Measurements from ENCODE around the gene CLMN.
"Not testable (repeated sequence)": the region's sequence is repeated elsewhere in the genome, so short reads cannot be mapped to it uniquely, and the experiment has no call there.

The CLMN gene

GRCh38 chr14:95206534-95206933, 113.2 kb downstream of the CLMN start:
- TF ChIP-seq CTCF (IDR thresholded peaks at IDR 0.05; ENCODE audit: borderline replicate concordance, insufficient read depth, low read depth, low read length): no peak
- no peak overlapping the region for H3K4me3 ChIP-seq (ENCODE audit: low read depth, low read length)

DNA sequence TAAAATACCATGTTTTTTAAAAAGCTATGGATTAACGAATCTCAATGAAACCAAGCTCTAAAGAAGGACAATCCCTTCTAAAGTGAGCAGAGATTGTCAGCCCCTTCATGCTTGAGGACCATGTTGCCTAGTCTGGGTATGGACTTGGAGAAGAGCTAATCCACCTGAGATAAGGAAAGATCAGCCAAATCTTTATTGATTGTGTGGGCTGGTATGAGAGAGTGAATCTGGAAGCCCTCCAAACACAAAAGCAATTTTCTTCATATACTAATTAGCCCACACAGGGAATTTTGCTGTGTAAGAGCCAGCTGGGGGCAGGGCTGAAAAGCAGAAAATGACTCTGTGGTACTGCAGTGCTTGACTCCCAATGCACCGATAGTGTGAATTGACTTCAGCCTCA, 115.0 kb downstream of the CLMN start:
- H3K4me3 ChIP-seq (ENCODE audit: low read depth, low read length): no peak overlapping the region
- no peak for TF ChIP-seq CTCF (IDR thresholded peaks at IDR 0.05; ENCODE audit: borderline replicate concordance, insufficient read depth, low read depth, low read length)

GRCh38 chr14:95201745-95202144, 118.0 kb downstream of the CLMN start:
- H3K4me3 ChIP-seq (ENCODE audit: low read depth, low read length): not testable (repeated sequence)

DNA sequence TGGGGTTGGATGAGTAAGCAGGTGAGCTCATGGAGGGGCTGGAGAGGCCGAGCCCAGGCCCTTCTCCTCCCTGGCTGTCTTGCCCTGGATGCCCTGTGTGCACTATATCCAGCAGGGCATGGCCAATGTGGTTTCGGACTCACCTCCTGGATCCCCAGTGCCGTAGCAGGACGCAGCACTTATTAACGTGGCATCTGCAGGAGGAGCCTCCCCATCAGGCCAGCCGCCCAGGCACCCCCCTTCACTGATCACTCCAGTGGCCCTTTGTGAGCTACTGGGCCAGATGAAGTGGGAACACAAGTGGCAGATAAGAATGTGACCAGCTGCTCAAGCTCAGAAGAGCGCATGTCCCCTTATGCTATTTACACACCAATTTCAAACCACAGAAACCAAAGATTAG, 119.3 kb downstream of the CLMN start:
- H3K4me3 ChIP-seq (ENCODE audit: low read depth, low read length): no peak overlapping the region
- TF ChIP-seq CTCF (IDR thresholded peaks at IDR 0.05; ENCODE audit: borderline replicate concordance, insufficient read depth, low read depth, low read length): no peak

DNA sequence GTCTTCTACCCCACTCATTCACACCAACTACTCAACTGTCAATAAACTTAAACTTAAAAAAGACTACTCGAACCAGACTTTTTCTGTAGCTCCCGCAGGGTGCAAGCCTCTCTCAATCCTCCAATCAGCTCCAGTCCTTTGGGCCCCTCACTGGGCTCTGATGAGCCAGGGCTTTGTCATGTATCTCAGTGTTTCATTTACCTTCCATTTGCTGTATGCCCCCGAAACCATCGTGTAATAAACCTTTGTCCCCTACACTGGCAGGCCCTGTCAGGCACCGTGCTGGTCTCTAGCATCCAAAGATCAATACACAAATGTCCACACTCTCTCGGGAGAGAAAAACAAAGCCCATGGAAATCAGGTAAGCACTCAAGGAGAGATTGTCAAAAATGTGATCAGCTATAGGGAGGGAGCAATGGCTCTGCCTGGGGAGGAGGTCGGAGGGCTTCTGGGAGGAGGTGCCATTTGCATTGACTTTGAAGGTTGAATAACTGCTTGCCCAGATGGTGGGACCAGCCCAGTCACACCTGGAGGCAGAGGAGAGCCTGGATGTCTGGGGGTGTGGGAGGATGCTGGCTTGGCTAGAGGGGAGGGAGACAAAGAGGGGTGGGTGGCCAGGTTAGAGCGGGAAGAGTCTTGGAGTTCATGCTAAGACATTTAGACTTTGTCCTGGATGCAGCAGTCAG, 120.3 kb downstream of the CLMN start:
- TF ChIP-seq CTCF (IDR thresholded peaks at IDR 0.05; ENCODE audit: borderline replicate concordance, insufficient read depth, low read depth, low read length): no peak
- H3K4me3 ChIP-seq (ENCODE audit: low read depth, low read length): no peak overlapping the region

DNA sequence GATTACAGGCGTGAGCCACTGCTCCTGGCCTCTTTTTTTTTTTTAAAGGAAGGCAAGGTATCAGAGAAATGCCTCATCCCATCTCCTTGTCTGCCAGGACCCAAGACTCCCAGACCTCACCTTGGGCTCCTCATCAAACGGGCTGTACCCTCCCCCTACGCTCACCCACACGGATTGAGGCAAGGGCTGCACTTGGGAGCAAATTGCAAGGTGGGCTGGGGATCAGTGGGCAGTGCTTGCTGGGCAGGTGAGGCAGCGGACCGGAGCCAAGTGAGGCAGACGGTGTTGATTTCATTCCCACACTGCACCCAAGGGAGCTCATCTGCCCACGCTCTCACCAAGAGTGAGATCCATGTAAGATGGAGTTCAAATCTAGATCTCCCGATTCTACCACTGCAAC, 121.4 kb downstream of the CLMN start:
- H3K4me3 ChIP-seq (ENCODE audit: low read depth, low read length): no peak overlapping the region
- no peak for TF ChIP-seq CTCF (IDR thresholded peaks at IDR 0.05; ENCODE audit: borderline replicate concordance, insufficient read depth, low read depth, low read length)

DNA sequence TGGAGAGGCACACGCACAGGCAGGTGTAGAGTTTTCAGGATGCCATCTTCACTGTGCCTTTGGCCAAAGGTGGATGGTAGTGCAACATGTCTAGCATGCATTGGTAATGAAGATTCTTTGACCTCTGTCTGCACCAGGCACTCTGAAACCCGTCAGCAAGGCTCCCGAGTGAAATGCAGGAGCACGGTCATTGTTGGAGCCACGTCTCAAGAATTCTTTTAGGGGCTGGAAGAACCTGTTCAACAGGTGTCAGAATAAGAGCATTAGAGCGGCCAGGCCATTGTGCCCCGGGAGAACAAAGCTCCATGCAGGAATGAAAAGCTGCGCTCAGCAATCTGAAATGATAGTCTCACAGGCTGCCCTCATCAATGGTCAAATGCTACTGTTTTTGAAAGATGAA, 122.2 kb downstream of the CLMN start:
- TF ChIP-seq CTCF (IDR thresholded peaks at IDR 0.05; ENCODE audit: borderline replicate concordance, insufficient read depth, low read depth, low read length): no peak

More for the DNA sequence above, 122.2 kb downstream of the CLMN start:
- no peak overlapping the region for H3K4me3 ChIP-seq (ENCODE audit: low read depth, low read length)

All from GM12875 (cell line).